ENCODE data around the gene SERPINB1.

Gene SERPINB1

DNA sequence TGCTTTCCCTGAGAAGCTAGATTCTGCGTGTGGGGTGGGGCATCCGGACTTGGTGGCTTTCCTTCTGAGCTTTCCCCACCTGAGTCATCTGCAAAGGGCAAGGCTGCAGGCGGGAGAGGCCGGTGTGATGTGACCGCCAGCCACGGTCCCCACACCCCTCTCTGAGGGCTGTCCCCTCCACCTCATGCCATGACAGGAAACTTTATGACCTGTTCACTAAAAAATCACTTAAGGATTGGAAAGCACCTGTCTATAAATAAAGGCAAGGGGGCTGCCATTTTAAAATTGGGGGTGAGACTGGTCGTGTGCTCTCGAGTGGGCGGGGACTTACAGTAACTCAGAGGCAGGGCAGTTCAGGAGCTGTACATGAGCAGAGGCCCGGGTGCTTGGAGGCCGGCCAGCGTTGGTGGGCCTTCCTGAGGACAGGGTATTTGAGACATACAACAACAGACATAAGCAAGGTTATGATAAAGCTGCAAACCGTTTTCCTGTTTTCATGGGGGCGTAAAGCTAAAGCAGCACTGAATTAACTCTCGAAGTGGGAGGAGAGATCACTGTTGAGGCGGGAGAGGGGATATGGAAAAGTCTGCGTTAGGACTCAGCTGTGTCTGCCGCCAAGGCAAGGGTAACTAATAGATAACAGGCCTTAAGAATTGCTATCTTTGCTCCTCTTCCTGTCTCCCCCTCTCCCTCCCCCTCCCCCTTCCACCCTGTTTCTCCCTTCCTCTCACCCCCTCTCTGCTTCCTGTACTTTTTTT lies 16.1 kb upstream of the SERPINB1 start:
- TF ChIP-seq GATA3 (IDR thresholded peaks at IDR 0.05; ENCODE audit: low read depth, low read length) (no peak), GATA2 (IDR thresholded peaks at IDR 0.05; ENCODE audit: low read depth, low read length) (no peak)

DNA sequence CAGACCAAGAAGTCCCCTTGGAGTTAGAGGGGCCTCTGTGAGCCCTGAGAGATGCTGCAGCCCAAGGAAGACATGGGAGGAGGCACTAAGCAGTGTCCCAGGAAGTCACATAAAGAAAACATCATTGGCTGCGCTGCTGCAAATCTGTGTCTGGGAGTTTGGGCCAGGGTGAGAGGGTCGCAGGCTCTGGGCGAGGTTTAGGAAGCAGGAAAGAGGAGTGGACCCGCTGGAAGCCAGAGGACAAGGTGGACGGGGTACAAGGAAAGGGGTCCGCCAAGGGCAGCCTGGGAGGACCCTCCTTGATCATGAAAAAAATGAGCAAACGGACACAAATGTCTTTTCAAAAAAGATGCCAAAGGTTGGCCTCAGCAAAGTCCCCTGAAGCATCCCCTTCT lies 15.5 kb upstream of the SERPINB1 start:
- no peak for TF ChIP-seq GATA3 (IDR thresholded peaks at IDR 0.05; ENCODE audit: low read depth, low read length)

DNA sequence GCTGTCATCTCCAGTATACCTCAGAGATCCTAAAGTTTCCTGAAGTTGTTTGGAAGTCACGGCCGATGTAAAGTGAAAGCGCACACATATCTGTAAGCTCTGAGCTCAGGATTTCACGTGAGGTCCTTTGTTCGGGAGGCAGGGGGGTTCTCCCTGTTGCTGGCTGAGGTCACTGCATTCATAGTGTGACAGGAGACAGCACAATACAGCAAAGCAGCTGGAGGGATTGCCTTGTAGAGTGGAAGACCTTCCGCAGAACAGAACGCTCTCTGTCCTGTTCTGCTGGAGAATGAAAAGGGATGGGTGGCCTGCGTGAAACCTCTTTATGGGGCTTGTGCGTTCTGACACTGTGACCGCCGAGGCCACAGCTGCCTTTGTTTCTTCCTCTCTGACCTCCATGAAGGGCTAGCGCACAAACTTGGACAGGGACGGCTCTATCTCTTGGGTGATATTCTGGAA lies 13.4 kb upstream of the SERPINB1 start:
- TF ChIP-seq GATA3 (IDR thresholded peaks at IDR 0.05; ENCODE audit: low read depth, low read length) (no peak), GATA2 (IDR thresholded peaks at IDR 0.05; ENCODE audit: low read depth, low read length) (no peak)

DNA sequence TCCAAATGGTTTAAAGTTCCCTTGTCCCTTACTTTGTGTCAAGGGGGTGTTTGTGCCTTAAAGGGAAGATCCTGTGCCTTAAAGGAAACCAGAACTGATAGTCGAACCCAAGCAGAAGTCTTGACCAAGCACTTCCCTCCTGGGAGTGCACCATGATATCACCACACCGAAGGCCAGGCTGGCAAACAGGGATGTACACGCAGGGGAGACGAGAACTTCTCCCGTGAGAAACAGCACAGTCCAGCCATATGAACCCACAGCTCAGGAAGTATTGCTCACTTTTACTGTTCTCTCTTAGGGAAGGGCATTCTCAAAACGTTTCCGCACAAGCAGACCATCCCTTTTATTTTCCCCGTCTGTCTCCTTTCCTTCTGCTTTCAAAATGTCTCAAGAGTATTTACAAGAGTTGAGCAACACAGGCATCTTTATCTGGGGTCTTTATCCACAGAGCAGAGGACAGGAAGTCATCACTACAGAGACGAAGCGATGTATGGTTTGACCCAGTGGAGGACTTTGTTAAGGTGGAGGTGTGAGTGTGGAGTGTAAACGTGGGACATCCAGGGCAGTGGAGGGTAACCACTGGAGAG lies 12.8 kb upstream of the SERPINB1 start:
- TF ChIP-seq GATA2 (IDR thresholded peaks at IDR 0.05; ENCODE audit: low read depth, low read length) (no peak), GATA3 (IDR thresholded peaks at IDR 0.05; ENCODE audit: low read depth, low read length) (no peak)

- TF ChIP-seq GATA3 (IDR thresholded peaks at IDR 0.05; ENCODE audit: low read depth, low read length), result no peak
- no peak for TF ChIP-seq GATA2 (IDR thresholded peaks at IDR 0.05; ENCODE audit: low read depth, low read length)
These were observed 12.2 kb upstream of the SERPINB1 start for GRCh38 chr6:2853769-2854395.

DNA sequence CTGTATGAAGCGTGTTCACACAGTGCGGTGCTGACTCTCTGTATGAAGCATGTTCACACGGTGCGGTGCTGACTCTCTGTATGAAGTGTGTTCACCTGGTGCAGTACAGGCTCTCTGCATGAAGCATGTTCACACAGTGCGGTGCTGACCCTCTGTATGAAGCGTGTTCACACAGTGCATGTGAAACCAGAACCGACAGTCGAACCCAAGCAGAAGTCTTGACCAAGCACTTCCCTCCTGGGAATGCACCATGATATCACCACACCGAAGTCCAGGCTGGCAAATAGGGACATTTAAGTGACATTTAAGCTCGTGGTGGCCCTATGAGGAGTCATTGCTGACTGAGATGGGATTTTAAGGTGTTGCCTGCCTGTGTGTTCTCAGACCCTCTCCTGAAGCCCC lies 11.3 kb upstream of the SERPINB1 start:
- TF ChIP-seq GATA2 (IDR thresholded peaks at IDR 0.05; ENCODE audit: low read depth, low read length) (no peak), GATA3 (IDR thresholded peaks at IDR 0.05; ENCODE audit: low read depth, low read length) (no peak)

DNA sequence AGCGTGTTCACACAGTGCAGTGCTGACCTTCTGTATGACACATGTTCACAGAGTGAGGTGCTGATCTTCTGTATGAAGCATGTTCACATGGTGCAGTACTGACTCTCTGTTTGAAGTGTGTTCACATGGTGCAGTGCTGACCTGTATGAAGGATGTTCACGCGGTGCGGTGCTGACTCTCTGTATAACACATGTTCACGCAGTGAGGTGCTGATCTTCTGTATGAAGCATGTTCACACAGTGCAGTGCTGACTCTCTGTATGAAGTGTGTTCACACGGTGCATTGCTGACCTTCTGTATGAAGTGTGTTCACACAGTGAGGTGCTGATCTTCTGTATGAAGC lies 10.8 kb upstream of the SERPINB1 start:
- no peak for TF ChIP-seq GATA3 (IDR thresholded peaks at IDR 0.05; ENCODE audit: low read depth, low read length)
- no peak for TF ChIP-seq GATA2 (IDR thresholded peaks at IDR 0.05; ENCODE audit: low read depth, low read length)

DNA sequence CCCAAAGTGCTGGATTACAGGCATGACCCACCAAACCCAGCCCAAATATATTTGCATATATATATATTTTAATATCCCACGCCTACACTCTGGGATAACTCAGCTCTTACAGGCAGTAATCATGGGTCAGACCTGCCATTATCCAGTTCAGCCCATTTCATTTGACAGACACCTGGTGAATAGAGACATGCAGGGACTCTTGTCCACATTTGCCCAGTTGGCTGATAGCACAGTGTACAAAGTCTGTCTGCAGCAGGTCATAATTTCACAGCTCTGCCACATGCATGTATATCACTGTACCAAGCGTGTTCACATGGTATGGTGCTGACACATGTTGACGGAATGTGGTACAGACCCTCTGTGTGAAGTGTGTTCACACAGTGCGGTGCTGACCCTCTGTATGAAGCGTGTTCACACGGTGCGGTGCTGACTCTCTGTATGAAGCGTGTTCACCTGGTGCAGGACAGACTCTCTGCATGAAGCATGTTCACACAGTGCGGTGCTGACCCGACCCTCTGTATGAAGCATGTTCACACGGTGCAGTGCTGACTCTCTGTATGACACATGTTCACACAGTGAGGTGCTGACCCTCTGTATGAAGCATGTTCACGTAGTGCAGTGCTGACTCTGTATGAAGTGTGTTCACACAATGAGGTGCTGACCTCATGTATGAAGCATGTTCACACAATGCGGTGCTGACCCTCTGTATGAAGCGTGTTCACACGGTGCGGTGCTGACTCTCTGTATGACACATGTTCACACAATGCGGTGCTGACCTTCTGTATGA lies 10.3 kb upstream of the SERPINB1 start:
- TF ChIP-seq GATA2 (IDR thresholded peaks at IDR 0.05; ENCODE audit: low read depth, low read length) (no peak), GATA3 (IDR thresholded peaks at IDR 0.05; ENCODE audit: low read depth, low read length) (no peak)

GRCh38 chr6:2850538-2851113 lies 9.0 kb upstream of the SERPINB1 start:
- no peak for TF ChIP-seq GATA2 (IDR thresholded peaks at IDR 0.05; ENCODE audit: low read depth, low read length)
- TF ChIP-seq GATA3 (IDR thresholded peaks at IDR 0.05; ENCODE audit: low read depth, low read length), result no peak

DNA sequence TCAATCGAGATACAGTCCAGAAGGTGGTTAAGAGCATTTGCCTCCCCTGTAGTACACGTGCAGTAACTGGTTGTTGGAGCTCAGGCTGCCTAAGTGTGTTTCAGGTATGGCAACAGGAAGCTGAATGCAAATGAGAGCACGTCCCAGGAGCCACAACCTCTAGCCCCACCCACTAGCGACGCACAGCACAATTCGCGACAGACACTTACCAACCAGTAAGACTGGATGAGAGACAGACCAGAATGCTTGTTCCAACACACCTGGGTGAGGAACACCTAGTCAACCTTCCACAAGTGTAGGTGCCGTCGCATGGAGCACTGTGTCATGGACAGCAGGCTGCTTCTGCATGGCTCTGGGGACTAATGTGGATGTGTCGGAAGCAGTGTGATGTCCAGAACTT lies 7.2 kb upstream of the SERPINB1 start:
- TF ChIP-seq GATA3 (IDR thresholded peaks at IDR 0.05; ENCODE audit: low read depth, low read length) (no peak), GATA2 (IDR thresholded peaks at IDR 0.05; ENCODE audit: low read depth, low read length) (no peak)

- TF ChIP-seq GATA3 (IDR thresholded peaks at IDR 0.05; ENCODE audit: low read depth, low read length) (no peak), GATA2 (IDR thresholded peaks at IDR 0.05; ENCODE audit: low read depth, low read length) (no peak)
These were observed 4.2 kb upstream of the SERPINB1 start for GRCh38 chr6:2845880-2846208.

- TF ChIP-seq GATA2 (IDR thresholded peaks at IDR 0.05; ENCODE audit: low read depth, low read length), result no peak
- TF ChIP-seq GATA3 (IDR thresholded peaks at IDR 0.05; ENCODE audit: low read depth, low read length), result no peak
These were observed 2.3 kb upstream of the SERPINB1 start for GRCh38 chr6:2844008-2844407.

DNA sequence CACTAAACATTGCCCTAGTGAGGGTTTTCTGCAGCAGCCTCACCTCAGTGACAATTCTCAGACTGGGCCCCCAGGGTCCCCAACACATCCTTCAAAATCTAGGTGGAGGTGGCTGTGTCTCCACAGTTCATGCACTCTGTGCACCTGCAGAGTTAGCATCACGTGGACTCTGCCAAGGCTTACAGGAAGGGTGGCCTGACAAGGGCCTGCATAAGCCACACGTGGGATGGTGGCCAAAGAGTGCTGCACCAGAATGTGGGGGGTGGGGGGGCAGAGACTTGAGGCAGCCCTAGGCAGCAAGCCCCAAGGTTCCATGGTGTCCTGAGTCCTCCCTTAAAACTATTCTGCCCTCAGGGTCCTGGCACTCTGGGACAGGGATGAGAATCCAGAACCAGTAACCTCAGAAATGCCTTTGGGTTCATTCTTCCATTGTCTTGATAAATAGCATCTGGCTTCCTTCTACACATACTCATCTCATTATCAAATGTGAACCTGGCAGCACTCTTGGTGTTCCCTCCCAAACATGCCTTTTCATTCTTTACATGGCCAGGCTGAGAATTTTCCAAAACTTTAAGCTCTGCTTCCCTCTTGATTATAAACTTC lies 1.6 kb upstream of the SERPINB1 start:
- TF ChIP-seq GATA3 (IDR thresholded peaks at IDR 0.05; ENCODE audit: low read depth, low read length) (no peak), GATA2 (IDR thresholded peaks at IDR 0.05; ENCODE audit: low read depth, low read length) (no peak)

- TF ChIP-seq GATA3 (IDR thresholded peaks at IDR 0.05; ENCODE audit: low read depth, low read length) (no peak), GATA2 (IDR thresholded peaks at IDR 0.05; ENCODE audit: low read depth, low read length) (no peak)
These were observed 483 bp upstream of the SERPINB1 start for GRCh38 chr6:2842139-2842552.
